ENCODE data around the gene DCT.
"Not testable (repeated sequence)": the region's sequence is repeated elsewhere in the genome, so short reads cannot be mapped to it uniquely, and the experiment has no call there.

DCT gene

GRCh38 chr13:94479616-94480015 is at the start of gene DCT:
Gene DCT (minus strand): TSS chr13:94479682. CDS start chr13:94479255, 427 bp downstream.
- Histone ChIP-seq H3K4me1 (ENCODE audit: control insufficient read depth in 5 of 5, insufficient read depth in 5 of 5, low read length in 5 of 5) (peaks cover 0 to 4% (median 0%) of the 10 kb centered on the region in 5 donors), H3K9me3 (ENCODE audit: control insufficient read depth in 5 of 5, low read length in 5 of 5) (no peaks in the 10 kb centered on the region), H3K27ac (ENCODE audit: low read depth, low read length) (no peak within 1 kb of the TSS)

GRCh38 chr13:94526956-94527355 is 47.5 kb upstream of the DCT start:
- not testable (repeated sequence) for H3K36me3 ChIP-seq (ENCODE audit: control insufficient read depth in 5 of 5, insufficient read depth in 5 of 5, low read length in 5 of 5); H3K4me1 ChIP-seq (ENCODE audit: control insufficient read depth in 5 of 5, insufficient read depth in 5 of 5, low read length in 5 of 5); H3K27ac ChIP-seq (ENCODE audit: low read depth, low read length); H3K9me3 ChIP-seq (ENCODE audit: control insufficient read depth in 5 of 5, low read length in 5 of 5); H3K27me3 ChIP-seq (ENCODE audit: control insufficient read depth in 5 of 5, insufficient read depth in 4 of 5, low read length in 5 of 5); H3K4me3 ChIP-seq (ENCODE audit: low read depth in 1 of 5, low read length in 5 of 5); H3K9ac ChIP-seq (ENCODE audit: low read length in 5 of 5)

More at GRCh38 chr13:94479616-94480015, at the start of gene DCT:
- Histone ChIP-seq H3K9ac (ENCODE audit: low read length in 5 of 5) (no peak within 1 kb of the TSS), H3K36me3 (ENCODE audit: control insufficient read depth in 5 of 5, insufficient read depth in 5 of 5, low read length in 5 of 5) (no peaks in the 10 kb centered on the region), H3K27me3 (ENCODE audit: control insufficient read depth in 5 of 5, insufficient read depth in 4 of 5, low read length in 5 of 5) (no peaks in the 10 kb centered on the region), H3K4me3 (ENCODE audit: low read depth in 1 of 5, low read length in 5 of 5) (no peak within 1 kb of the TSS)

DNA sequence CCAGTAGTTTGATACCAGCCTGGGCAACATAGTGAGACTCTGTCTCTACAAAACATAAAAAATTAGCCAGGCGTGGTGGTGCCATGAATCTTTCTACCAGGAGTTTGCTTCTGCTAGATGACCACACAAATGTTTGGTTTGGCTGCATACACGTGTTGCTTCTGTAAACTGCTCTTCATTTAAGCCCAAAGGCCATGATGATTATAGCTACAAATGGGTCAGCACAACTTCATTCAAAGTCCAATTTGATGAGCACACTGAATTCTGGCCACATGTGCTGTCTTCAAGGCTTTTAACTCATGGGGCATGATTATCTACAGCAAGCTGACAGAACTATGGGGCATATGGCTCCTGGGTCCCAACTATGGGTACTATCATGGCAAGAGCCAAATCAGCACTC is 46.3 kb upstream of the DCT start:
- Histone ChIP-seq H3K36me3 (ENCODE audit: control insufficient read depth in 5 of 5, insufficient read depth in 5 of 5, low read length in 5 of 5) (no peaks in the 10 kb centered on the region), H3K27me3 (ENCODE audit: control insufficient read depth in 5 of 5, insufficient read depth in 4 of 5, low read length in 5 of 5) (no peaks in the 10 kb centered on the region), H3K4me1 (ENCODE audit: control insufficient read depth in 5 of 5, insufficient read depth in 5 of 5, low read length in 5 of 5) (no peaks in the 10 kb centered on the region), H3K9me3 (ENCODE audit: control insufficient read depth in 5 of 5, low read length in 5 of 5) (no peaks in the 10 kb centered on the region), H3K27ac (ENCODE audit: low read depth, low read length) (no peak overlapping the region), H3K9ac (ENCODE audit: low read length in 5 of 5) (no peak overlapping the region), H3K4me3 (ENCODE audit: low read depth in 1 of 5, low read length in 5 of 5) (no peak overlapping the region)

DNA sequence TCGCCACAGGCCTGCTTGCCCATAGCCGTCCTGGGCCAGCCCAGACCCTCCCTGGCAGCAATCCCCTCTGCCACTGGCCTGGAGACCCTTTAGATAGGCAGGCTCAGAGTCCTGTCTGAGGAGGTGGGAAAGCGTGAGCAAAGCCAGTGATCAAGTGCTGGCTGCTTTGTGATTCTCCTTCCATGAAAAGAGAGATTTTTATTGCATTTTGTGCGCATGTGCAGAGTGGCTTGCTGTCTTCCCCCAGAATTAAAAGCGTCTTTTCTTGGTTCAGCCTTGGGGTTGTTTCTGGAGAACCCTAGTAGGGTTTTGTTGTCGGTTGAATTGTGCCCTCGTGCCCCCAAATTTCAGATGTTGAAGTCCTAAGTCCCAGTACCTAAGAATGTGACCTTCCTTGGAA is 44.9 kb upstream of the DCT start:
- Histone ChIP-seq H3K27ac (ENCODE audit: low read depth, low read length) (no peak overlapping the region), H3K9me3 (ENCODE audit: control insufficient read depth in 5 of 5, low read length in 5 of 5) (no peaks in the 10 kb centered on the region), H3K4me1 (ENCODE audit: control insufficient read depth in 5 of 5, insufficient read depth in 5 of 5, low read length in 5 of 5) (no peaks in the 10 kb centered on the region), H3K9ac (ENCODE audit: low read length in 5 of 5) (no peak overlapping the region), H3K4me3 (ENCODE audit: low read depth in 1 of 5, low read length in 5 of 5) (no peak overlapping the region), H3K27me3 (ENCODE audit: control insufficient read depth in 5 of 5, insufficient read depth in 4 of 5, low read length in 5 of 5) (no peaks in the 10 kb centered on the region), H3K36me3 (ENCODE audit: control insufficient read depth in 5 of 5, insufficient read depth in 5 of 5, low read length in 5 of 5) (no peaks in the 10 kb centered on the region)

GRCh38 chr13:94520001-94520400 is 40.5 kb upstream of the DCT start:
- Histone ChIP-seq H3K9me3 (ENCODE audit: control insufficient read depth in 5 of 5, low read length in 5 of 5) (peaks cover 0 to 2% (median 0%) of the 10 kb centered on the region in 5 donors), H3K27me3 (ENCODE audit: control insufficient read depth in 5 of 5, insufficient read depth in 4 of 5, low read length in 5 of 5) (no peaks in the 10 kb centered on the region), H3K36me3 (ENCODE audit: control insufficient read depth in 5 of 5, insufficient read depth in 5 of 5, low read length in 5 of 5) (no peaks in the 10 kb centered on the region), H3K4me3 (ENCODE audit: low read depth in 1 of 5, low read length in 5 of 5) (no peak overlapping the region), H3K9ac (ENCODE audit: low read length in 5 of 5) (no peak overlapping the region), H3K4me1 (ENCODE audit: control insufficient read depth in 5 of 5, insufficient read depth in 5 of 5, low read length in 5 of 5) (no peaks in the 10 kb centered on the region), H3K27ac (ENCODE audit: low read depth, low read length) (no peak overlapping the region)

DNA sequence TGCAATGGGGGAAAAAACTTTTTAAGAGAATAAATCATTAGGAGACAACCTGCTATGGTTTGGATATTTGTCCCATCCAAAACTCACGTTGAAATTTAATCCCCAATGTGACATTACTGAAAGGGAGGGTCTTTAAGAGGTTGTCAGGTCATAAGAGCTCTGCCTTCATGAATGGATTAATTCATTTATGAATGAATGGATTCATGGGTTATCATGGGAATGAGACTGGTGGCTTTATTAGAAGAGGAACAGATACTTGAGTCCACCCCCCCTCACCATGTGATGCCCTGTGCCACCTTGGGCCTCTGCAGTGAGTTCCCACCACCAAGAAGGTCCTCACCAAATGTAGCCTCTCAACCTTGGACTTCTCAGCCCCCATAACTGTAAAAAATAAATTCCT is 37.0 kb upstream of the DCT start:
- H3K9me3 ChIP-seq (ENCODE audit: control insufficient read depth in 5 of 5, low read length in 5 of 5): peaks cover 0 to 2% (median 0%) of the 10 kb centered on the region in 5 donors
- no peaks in the 10 kb centered on the region for H3K4me1 ChIP-seq (ENCODE audit: control insufficient read depth in 5 of 5, insufficient read depth in 5 of 5, low read length in 5 of 5)
- no peaks in the 10 kb centered on the region for H3K27me3 ChIP-seq (ENCODE audit: control insufficient read depth in 5 of 5, insufficient read depth in 4 of 5, low read length in 5 of 5)
- H3K4me3 ChIP-seq (ENCODE audit: low read depth in 1 of 5, low read length in 5 of 5): no peak overlapping the region
- no peaks in the 10 kb centered on the region for H3K36me3 ChIP-seq (ENCODE audit: control insufficient read depth in 5 of 5, insufficient read depth in 5 of 5, low read length in 5 of 5)
- no peak overlapping the region for H3K27ac ChIP-seq (ENCODE audit: low read depth, low read length)
- no peak overlapping the region for H3K9ac ChIP-seq (ENCODE audit: low read length in 5 of 5)

- H3K27me3 ChIP-seq (ENCODE audit: control insufficient read depth in 5 of 5, insufficient read depth in 4 of 5, low read length in 5 of 5): no peaks in the 10 kb centered on the region
- no peaks in the 10 kb centered on the region for H3K36me3 ChIP-seq (ENCODE audit: control insufficient read depth in 5 of 5, insufficient read depth in 5 of 5, low read length in 5 of 5)
- no peaks in the 10 kb centered on the region for H3K4me1 ChIP-seq (ENCODE audit: control insufficient read depth in 5 of 5, insufficient read depth in 5 of 5, low read length in 5 of 5)
- no peak overlapping the region for H3K9ac ChIP-seq (ENCODE audit: low read length in 5 of 5)
- H3K9me3 ChIP-seq (ENCODE audit: control insufficient read depth in 5 of 5, low read length in 5 of 5): peaks cover 0 to 2% (median 0%) of the 10 kb centered on the region in 5 donors
- H3K4me3 ChIP-seq (ENCODE audit: low read depth in 1 of 5, low read length in 5 of 5): no peak overlapping the region
- H3K27ac ChIP-seq (ENCODE audit: low read depth, low read length): no peak overlapping the region
These were observed 36.4 kb upstream of the DCT start for GRCh38 chr13:94515911-94516310.

GRCh38 chr13:94515374-94515773 is 35.9 kb upstream of the DCT start:
- Histone ChIP-seq H3K36me3 (ENCODE audit: control insufficient read depth in 5 of 5, insufficient read depth in 5 of 5, low read length in 5 of 5) (no peaks in the 10 kb centered on the region), H3K27me3 (ENCODE audit: control insufficient read depth in 5 of 5, insufficient read depth in 4 of 5, low read length in 5 of 5) (no peaks in the 10 kb centered on the region), H3K9ac (ENCODE audit: low read length in 5 of 5) (no peak overlapping the region), H3K4me3 (ENCODE audit: low read depth in 1 of 5, low read length in 5 of 5) (no peak overlapping the region), H3K9me3 (ENCODE audit: control insufficient read depth in 5 of 5, low read length in 5 of 5) (peaks cover 0 to 2% (median 0%) of the 10 kb centered on the region in 5 donors), H3K27ac (ENCODE audit: low read depth, low read length) (no peak overlapping the region), H3K4me1 (ENCODE audit: control insufficient read depth in 5 of 5, insufficient read depth in 5 of 5, low read length in 5 of 5) (no peaks in the 10 kb centered on the region)

DNA sequence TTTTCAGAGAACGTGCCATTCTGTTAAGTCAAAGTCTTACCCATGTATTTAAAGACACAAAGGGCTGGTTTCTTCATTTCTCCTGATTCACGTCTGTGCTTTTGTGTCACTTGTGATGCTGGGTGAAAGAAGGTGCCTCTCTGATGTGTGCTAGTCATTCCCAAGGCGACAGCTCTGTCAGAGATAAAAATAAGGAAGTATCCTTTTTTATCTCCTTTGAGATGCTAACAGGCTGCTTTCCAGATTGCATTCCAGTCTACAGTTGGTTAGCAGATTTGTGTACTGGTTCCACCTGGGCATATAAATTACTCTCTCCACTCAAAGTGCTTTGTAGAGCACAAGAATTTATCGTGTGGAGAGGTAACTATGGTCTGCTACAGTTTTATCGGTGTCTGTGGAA is 33.5 kb upstream of the DCT start:
- Histone ChIP-seq H3K9me3 (ENCODE audit: control insufficient read depth in 5 of 5, low read length in 5 of 5) (peaks cover 0 to under 1% (median 0%) of the 10 kb centered on the region in 5 donors), H3K4me3 (ENCODE audit: low read depth in 1 of 5, low read length in 5 of 5) (no peak overlapping the region), H3K27ac (ENCODE audit: low read depth, low read length) (no peak overlapping the region), H3K4me1 (ENCODE audit: control insufficient read depth in 5 of 5, insufficient read depth in 5 of 5, low read length in 5 of 5) (no peaks in the 10 kb centered on the region), H3K9ac (ENCODE audit: low read length in 5 of 5) (no peak overlapping the region), H3K27me3 (ENCODE audit: control insufficient read depth in 5 of 5, insufficient read depth in 4 of 5, low read length in 5 of 5) (no peaks in the 10 kb centered on the region), H3K36me3 (ENCODE audit: control insufficient read depth in 5 of 5, insufficient read depth in 5 of 5, low read length in 5 of 5) (no peaks in the 10 kb centered on the region)

DNA sequence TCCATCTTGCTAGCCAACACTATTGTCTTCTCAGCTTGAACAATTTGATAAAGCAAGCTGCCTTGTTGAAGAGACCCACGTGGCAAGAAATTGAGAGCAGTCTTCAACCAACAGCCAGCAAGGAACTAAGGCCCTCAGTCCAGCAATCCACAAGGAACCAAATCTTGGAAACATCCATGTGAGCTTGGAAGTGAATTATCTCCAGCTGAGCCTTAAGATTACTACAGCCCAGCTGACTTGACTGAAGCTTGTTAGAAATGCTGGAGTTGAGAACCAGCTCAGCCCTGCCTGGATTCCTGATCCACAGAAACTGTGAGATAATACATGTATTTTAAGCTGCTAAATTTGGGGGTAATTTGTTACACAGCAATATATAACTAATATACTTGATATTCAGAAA is 26.2 kb upstream of the DCT start:
- no peak overlapping the region for H3K27ac ChIP-seq (ENCODE audit: low read depth, low read length)
- no peak overlapping the region for H3K9ac ChIP-seq (ENCODE audit: low read length in 5 of 5)
- H3K27me3 ChIP-seq (ENCODE audit: control insufficient read depth in 5 of 5, insufficient read depth in 4 of 5, low read length in 5 of 5): no peaks in the 10 kb centered on the region
- no peaks in the 10 kb centered on the region for H3K9me3 ChIP-seq (ENCODE audit: control insufficient read depth in 5 of 5, low read length in 5 of 5)
- H3K36me3 ChIP-seq (ENCODE audit: control insufficient read depth in 5 of 5, insufficient read depth in 5 of 5, low read length in 5 of 5): peaks cover 0 to 6% (median 0%) of the 10 kb centered on the region in 5 donors
- H3K4me1 ChIP-seq (ENCODE audit: control insufficient read depth in 5 of 5, insufficient read depth in 5 of 5, low read length in 5 of 5): no peaks in the 10 kb centered on the region
- H3K4me3 ChIP-seq (ENCODE audit: low read depth in 1 of 5, low read length in 5 of 5): no peak overlapping the region

- no peaks in the 10 kb centered on the region for H3K4me1 ChIP-seq (ENCODE audit: control insufficient read depth in 5 of 5, insufficient read depth in 5 of 5, low read length in 5 of 5)
- H3K36me3 ChIP-seq (ENCODE audit: control insufficient read depth in 5 of 5, insufficient read depth in 5 of 5, low read length in 5 of 5): peaks cover 0 to 6% (median 0%) of the 10 kb centered on the region in 5 donors
- H3K9ac ChIP-seq (ENCODE audit: low read length in 5 of 5): no peak overlapping the region
- H3K4me3 ChIP-seq (ENCODE audit: low read depth in 1 of 5, low read length in 5 of 5): no peak overlapping the region
- H3K27me3 ChIP-seq (ENCODE audit: control insufficient read depth in 5 of 5, insufficient read depth in 4 of 5, low read length in 5 of 5): no peaks in the 10 kb centered on the region
- no peaks in the 10 kb centered on the region for H3K9me3 ChIP-seq (ENCODE audit: control insufficient read depth in 5 of 5, low read length in 5 of 5)
- H3K27ac ChIP-seq (ENCODE audit: low read depth, low read length): no peak overlapping the region
These were observed 24.4 kb upstream of the DCT start for GRCh38 chr13:94503851-94504250.
